Keratinocyte (primary cell): ENCODE data around the gene CST6. TPM values are rescaled to one million over a fixed set of nuclear protein-coding genes. Genes with fewer than 3 reads are reported as not detected.

Source experiments
- DNase-seq: peaks from one replicate; pipeline ENCODE4 v3.0.0-alpha.2; 2011; ENCODE audit warnings: low read depth, missing footprints, low spot score
- FAIRE-seq: peaks from 2 replicates; lab custom pipeline; 2011; peaks lifted over from hg19 to GRCh38; lab: Jason Lieb, UNC
- H2AFZ ChIP-seq: 2 replicates; pipeline ENCODE4 v1.6.0; 2012; ENCODE audit warnings: low read length, control low read depth, inconsistent platforms; ENCODE audit not compliant: control insufficient read depth
- H3K27ac ChIP-seq: 2 replicates; pipeline ENCODE4 v1.5.1; 2011; ENCODE audit warnings: low read length; ENCODE audit not compliant: control insufficient read depth, insufficient read depth
- H3K27me3 ChIP-seq: 3 replicates; pipeline ENCODE4 v1.6.0; 2011; ENCODE audit warnings: low read length; ENCODE audit not compliant: control insufficient read depth, insufficient read depth; ENCODE audit errors: extremely low read depth
- H3K36me3 ChIP-seq, 2 experiments: 2 replicates in 1 of 2; 3 replicates in 1 of 2; pipeline ENCODE4 v1.5.1; 2011; ENCODE audit warnings: low read length in 2 of 2, mild to moderate bottlenecking in 1 of 2; ENCODE audit not compliant: control insufficient read depth in 2 of 2, insufficient read depth in 2 of 2; ENCODE audit errors: extremely low read depth in 1 of 2
- H3K4me1 ChIP-seq: 3 replicates; pipeline ENCODE4 v1.5.1; 2011; ENCODE audit warnings: low read length; ENCODE audit not compliant: control insufficient read depth, insufficient read depth; ENCODE audit errors: extremely low read depth
- H3K4me2 ChIP-seq: 3 replicates; pipeline ENCODE4 v1.6.0; 2011; ENCODE audit warnings: low read depth, low read length; ENCODE audit not compliant: control insufficient read depth, insufficient read depth; ENCODE audit errors: extremely low read depth
- H3K4me3 ChIP-seq, 3 experiments: fragments of 200-600 bp in 1 of 3; sonication (generic) in 1 of 3; 2 replicates in 2 of 3; 3 replicates in 1 of 3; pipeline ENCODE4 v1.5.1; 2011 to 2016; ENCODE audit warnings: low read length in 3 of 3, mild to moderate bottlenecking in 3 of 3, control low read depth in 2 of 3, inconsistent platforms in 1 of 3, low read depth in 1 of 3, mixed read lengths in 1 of 3, mixed run types in 1 of 3, moderate library complexity in 1 of 3; ENCODE audit not compliant: control insufficient read depth in 2 of 3, insufficient read depth in 2 of 3; ENCODE audit errors: extremely low read depth in 1 of 3
- H3K79me2 ChIP-seq: 2 replicates; pipeline ENCODE4 v1.6.0; 2012; ENCODE audit warnings: low read length; ENCODE audit not compliant: control insufficient read depth, insufficient read depth
- H3K9ac ChIP-seq: 3 replicates; pipeline ENCODE4 v1.6.0; 2011; ENCODE audit warnings: low read length; ENCODE audit not compliant: control insufficient read depth, insufficient read depth; ENCODE audit errors: extremely low read depth
- H3K9me1 ChIP-seq: 3 replicates; pipeline ENCODE4 v1.6.0; 2011; ENCODE audit warnings: low read length; ENCODE audit not compliant: control insufficient read depth, insufficient read depth; ENCODE audit errors: extremely low read depth
- H3K9me3 ChIP-seq: 2 replicates; pipeline ENCODE4 v1.5.1; 2012; ENCODE audit warnings: low read depth, low read length; ENCODE audit not compliant: control insufficient read depth
- H4K20me1 ChIP-seq: 3 replicates; pipeline ENCODE4 v1.6.0; 2011; ENCODE audit warnings: low read length; ENCODE audit not compliant: control insufficient read depth, insufficient read depth; ENCODE audit errors: extremely low read depth
- CTCF ChIP-seq, 3 experiments: IDR thresholded peaks in 1 of 3; conservative IDR thresholded peaks in 1 of 3; optimal IDR thresholded peaks in 1 of 3; 2 replicates in 2 of 3; 3 replicates in 1 of 3; pipeline versions ENCODE3 to v1.5.1; 2011; ENCODE audit warnings: low read length in 3 of 3, mild to moderate bottlenecking in 3 of 3, moderate library complexity in 2 of 3, control low read depth in 1 of 3, inconsistent platforms in 1 of 3; ENCODE audit not compliant: insufficient read depth in 2 of 3; ENCODE audit errors: extremely low read depth in 1 of 3
- EZH2 ChIP-seq: IDR thresholded peaks from one replicate; pipeline ENCODE4 v1.6.1; 2012; ENCODE audit warnings: inconsistent platforms, mild to moderate bottlenecking, low read length, moderate library complexity
- dilution Hi-C: fragments of 300-500 bp; cut with MboI; formaldehyde crosslinking; loops from one replicate; pipeline ENCODE4 v1.7.0; 2020; ENCODE audit warnings: low sequenced_read_pairs; ENCODE audit not compliant: extremely low pct_ligation_motif_present
- polyA plus RNA-seq, 5 experiments: library from polyadenylated mRNA; depleted of rRNA in 3 of 5; stranded (reverse) in 3 of 5; stranded (forward) in 1 of 5; unstranded in 1 of 5; fragments of >200 nt; gene quantifications; 1 replicate in 1 of 5; 2 replicates in 3 of 5; 3 replicates in 1 of 5; pipeline versions ENCODE4 v1.2.1 to v1.2.3, GENCODE V29; 2011 to 2012; ENCODE audit warnings: missing spikeins in 2 of 5, low read depth in 1 of 5, low replicate concordance in 1 of 5

CST6 gene
- polyA plus RNA-seq, 1 donor (not counting 4 experiments of a cell fraction or from before 2014, with no cell fraction given): 1.4 TPM

DNA sequence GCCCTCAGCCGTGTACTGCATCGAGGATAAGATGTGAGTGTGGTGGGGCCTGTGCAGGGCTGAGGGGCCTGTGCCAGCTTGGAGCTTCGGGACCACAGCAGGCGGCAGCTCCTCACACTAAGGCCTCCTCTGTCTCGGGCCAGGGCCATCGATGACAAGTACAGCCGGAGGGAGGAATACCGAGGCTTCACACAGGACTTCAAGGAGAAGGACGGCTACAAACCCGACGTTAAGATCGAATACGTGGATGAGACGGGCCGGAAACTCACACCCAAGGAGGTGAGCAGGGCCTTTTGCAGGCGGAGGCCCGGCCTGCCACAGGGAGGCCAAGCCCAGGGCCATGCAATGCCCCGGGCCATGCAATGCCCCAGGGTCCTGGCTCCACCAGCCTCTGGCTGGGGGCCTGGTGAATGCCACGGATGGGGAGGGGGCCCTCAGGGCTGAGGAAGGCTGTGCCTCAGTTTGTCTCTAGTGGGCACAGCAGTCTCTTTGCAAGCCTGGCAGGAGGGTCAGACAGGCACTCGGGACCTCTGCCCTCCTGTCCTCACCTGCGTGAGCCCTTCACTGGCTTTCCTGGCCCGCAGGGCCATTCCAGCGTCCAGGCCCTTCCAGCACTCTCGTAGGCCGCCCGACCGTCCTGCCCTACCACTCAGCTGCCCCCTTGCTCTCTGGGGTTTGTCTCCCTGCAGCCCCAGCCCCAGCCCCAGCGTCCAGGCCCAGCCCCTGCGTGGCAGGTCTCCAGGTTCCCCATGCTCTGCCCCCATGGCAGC is 34.0 kb upstream of the CST6 start:
- dilution Hi-C loops: no loop called here
- Histone ChIP-seq H4K20me1 (no peaks in the 10 kb centered on the region), H3K27me3 (no peaks in the 10 kb centered on the region), H3K9ac (no peak overlapping the region), H2AFZ (no peak overlapping the region), H3K4me3 (no peak overlapping the region), H3K27ac (no peak overlapping the region), H3K4me2 (no peak overlapping the region), H3K9me1 (peaks cover 3% of the 10 kb centered on the region), H3K9me3 (no peaks in the 10 kb centered on the region), H3K36me3 (peaks cover 21 to 27% of the 10 kb centered on the region in 2 experiments), H3K4me1 (peaks cover 9% of the 10 kb centered on the region), H3K79me2 (no peaks in the 10 kb centered on the region)
- DNase-seq (no peak), FAIRE-seq (no peak)
- no peak for TF ChIP-seq CTCF (optimal IDR thresholded peaks at IDR 0.05 in 1 of 3, IDR thresholded peaks at IDR 0.05 in 1 of 3, conservative IDR thresholded peaks at IDR 0.05 in 1 of 3; ENCODE audit: extremely low read depth in 1 of 3, insufficient read depth in 2 of 3, low read length in 3 of 3)
- no peak for TF ChIP-seq EZH2

DNA sequence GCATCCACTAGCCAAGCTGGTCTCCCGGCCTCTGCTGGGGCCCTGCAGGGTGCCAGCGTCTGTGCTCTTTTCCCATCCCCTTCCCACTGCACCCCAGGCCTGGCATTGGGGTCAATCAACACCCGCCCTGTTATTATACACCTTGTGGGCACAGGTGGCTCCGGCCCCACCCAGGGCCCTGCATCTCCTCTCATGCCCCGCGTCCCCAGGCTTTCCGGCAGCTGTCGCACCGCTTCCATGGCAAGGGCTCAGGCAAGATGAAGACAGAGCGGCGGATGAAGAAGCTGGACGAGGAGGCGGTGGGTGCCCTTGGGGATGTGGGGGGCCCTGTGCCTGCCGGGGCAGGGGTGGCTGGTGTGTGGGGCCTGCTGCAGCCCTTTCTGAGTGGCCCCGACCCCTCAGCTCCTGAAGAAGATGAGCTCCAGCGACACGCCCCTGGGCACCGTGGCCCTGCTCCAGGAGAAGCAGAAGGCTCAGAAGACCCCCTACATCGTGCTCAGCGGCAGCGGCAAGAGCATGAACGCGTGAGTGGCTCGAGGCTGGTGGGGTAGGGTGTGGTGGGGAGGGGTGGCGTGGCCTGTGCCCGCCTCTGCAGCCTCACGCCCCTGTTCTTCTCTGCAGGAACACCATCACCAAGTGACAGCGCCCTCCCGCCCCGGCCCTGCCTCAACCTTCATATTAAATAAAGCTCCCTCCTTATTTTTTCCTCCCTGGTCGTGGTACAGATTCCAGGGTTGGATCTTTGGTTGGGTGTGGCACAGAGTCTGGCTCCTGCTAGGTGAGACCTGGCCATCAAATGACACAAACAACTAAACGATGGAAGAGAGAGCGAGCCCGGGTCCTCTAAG is 33.2 kb upstream of the CST6 start:
- peaks cover 3% of the 10 kb centered on the region for H3K4me1 ChIP-seq
- no peaks in the 10 kb centered on the region for H3K27me3 ChIP-seq
- no peak overlapping the region for H3K4me3 ChIP-seq
- no peak for TF ChIP-seq EZH2
- H3K36me3 ChIP-seq: peaks cover 21 to 27% of the 10 kb centered on the region in 2 experiments
- H3K9me1 ChIP-seq: no peaks in the 10 kb centered on the region
- no peaks in the 10 kb centered on the region for H3K9me3 ChIP-seq
- H3K4me2 ChIP-seq: no peak overlapping the region
- no peak overlapping the region for H2AFZ ChIP-seq
- H3K79me2 ChIP-seq: no peaks in the 10 kb centered on the region
- dilution Hi-C loops: no loop called here
- H4K20me1 ChIP-seq: no peaks in the 10 kb centered on the region
- no peak overlapping the region for H3K27ac ChIP-seq
- H3K9ac ChIP-seq: no peak overlapping the region
- FAIRE-seq (no peak), DNase-seq (no peak)
